HepG2 (cell line): ENCODE data around the gene ZNF451. TPM values are rescaled to one million over a fixed set of nuclear protein-coding genes. Genes with fewer than 3 reads are reported as not detected.

Source experiments
- ADNP ChIP-seq: sonication (generic); formaldehyde crosslinking; IDR thresholded peaks from 2 replicates; pipeline ENCODE4 v1.4.0; 2020; ENCODE audit warnings: missing genetic modification reagents
- CEBPB ChIP-seq: IDR thresholded peaks from 2 replicates; pipeline ENCODE4 v1.6.1; 2011; ENCODE audit warnings: low read depth, low read length, improper control_type of control experiment, borderline replicate concordance
- FOXM1 ChIP-seq: sonication (generic); formaldehyde crosslinking; IDR thresholded peaks from 2 replicates; pipeline ENCODE4 v1.5.0; 2020; ENCODE audit warnings: missing genetic modification reagents
- GABPA ChIP-seq, 2 experiments: IDR thresholded peaks; 2 replicates each; pipeline ENCODE4 v1.6.1; 2011 to 2016; ENCODE audit warnings: low read depth in 2 of 2, low read length in 1 of 2, missing biosample characterization in 1 of 2, missing genetic modification characterization in 1 of 2
- GLI4 ChIP-seq: sonication (generic); formaldehyde crosslinking; IDR thresholded peaks from 2 replicates; pipeline ENCODE4 v1.5.1; 2020; ENCODE audit warnings: missing genetic modification reagents, mild to moderate bottlenecking, moderate library complexity, borderline replicate concordance
- HNF4A ChIP-seq: sonication (generic); formaldehyde crosslinking; IDR thresholded peaks from 2 replicates; pipeline ENCODE4 v1.4.0; 2020; ENCODE audit warnings: missing genetic modification reagents
- MTF2 ChIP-seq: sonication (generic); formaldehyde crosslinking; IDR thresholded peaks from 2 replicates; pipeline ENCODE4 v1.5.0; 2020; ENCODE audit warnings: missing genetic modification reagents, borderline replicate concordance
- PHF20 ChIP-seq: sonication (generic); formaldehyde crosslinking; IDR thresholded peaks from 2 replicates; pipeline ENCODE4 v1.5.0; 2020; ENCODE audit warnings: mild to moderate bottlenecking, missing genetic modification reagents
- PHF8 ChIP-seq: sonication (generic); formaldehyde crosslinking; IDR thresholded peaks from 2 replicates; pipeline ENCODE4 v1.5.0; 2020; ENCODE audit warnings: missing genetic modification reagents
- PTBP1 ChIP-seq: fragments of 200-400 bp; formaldehyde crosslinking; IDR thresholded peaks from 2 replicates; pipeline ENCODE4 v1.6.1; 2018; ENCODE audit warnings: low read length, low read depth; ENCODE audit not compliant: poor library complexity, severe bottlenecking
- ZBTB20 ChIP-seq: sonication (generic); formaldehyde crosslinking; IDR thresholded peaks from 2 replicates; pipeline ENCODE4 v1.8.1; 2023; ENCODE audit warnings: missing genetic modification reagents, low read depth, mild to moderate bottlenecking, borderline replicate concordance
- ZNF430 ChIP-seq: sonication (generic); formaldehyde crosslinking; IDR thresholded peaks from 2 replicates; pipeline ENCODE4 v1.9.0; 2021; ENCODE audit warnings: mild to moderate bottlenecking, missing genetic modification reagents
- ZNF468 ChIP-seq: sonication (generic); formaldehyde crosslinking; IDR thresholded peaks from 2 replicates; pipeline ENCODE4 v1.8.0; 2022; ENCODE audit warnings: mild to moderate bottlenecking, moderate library complexity, missing genetic modification reagents
- ZNF749 ChIP-seq: sonication (generic); formaldehyde crosslinking; IDR thresholded peaks from 2 replicates; pipeline ENCODE4 v1.8.0; 2022; ENCODE audit warnings: mild to moderate bottlenecking, missing genetic modification reagents, moderate library complexity, borderline replicate concordance
- ZNF841 ChIP-seq: sonication (generic); formaldehyde crosslinking; IDR thresholded peaks from 2 replicates; pipeline ENCODE4 v1.8.1; 2023; ENCODE audit warnings: missing genetic modification reagents, borderline replicate concordance
- ZSCAN9 ChIP-seq: IDR thresholded peaks from 2 replicates; pipeline ENCODE4 v1.6.1; 2016; ENCODE audit warnings: borderline replicate concordance
- polyA plus RNA-seq, 8 experiments: library from polyadenylated mRNA; depleted of rRNA in 3 of 8; stranded (reverse) in 7 of 8; unstranded in 1 of 8; fragments of >200 nt; fragmentation: Illumina TruSeq in 4 of 8; extraction: Trizol in 4 of 8; gene quantifications; 2 replicates each; pipeline versions ENCODE4 v1.2.1 to v1.2.3, GENCODE V29; 2011 to 2016; ENCODE audit warnings: low read depth in 4 of 8, missing spikeins in 1 of 8, mixed read lengths in 1 of 8; ENCODE audit not compliant: insufficient read depth in 1 of 8
- total RNA-seq, 5 experiments: library from RNA; depleted of rRNA; stranded (reverse); fragments of >200 nt; fragmentation: Illumina TruSeq; extraction: Trizol; gene quantifications; 2 replicates each; pipeline ENCODE4 v1.2.3, GENCODE V29; 2016; ENCODE audit warnings: low read depth in 1 of 5
- TF ChIP-seq, protein P1 (sequence below): sonication (generic); formaldehyde crosslinking; IDR thresholded peaks from 2 replicates; pipeline ENCODE4 v1.9.0; 2021; ENCODE audit warnings: missing genetic modification reagents, borderline replicate concordance
- TF ChIP-seq, protein P2 (sequence below): sonication (generic); formaldehyde crosslinking; IDR thresholded peaks from 2 replicates; pipeline ENCODE4 v1.4.0; 2020; ENCODE audit warnings: missing genetic modification reagents
- TF ChIP-seq, protein P3 (sequence below): sonication (generic); formaldehyde crosslinking; IDR thresholded peaks from 2 replicates; pipeline ENCODE4 v1.9.0; 2022; ENCODE audit warnings: low read depth, missing genetic modification reagents
- TF ChIP-seq, protein P4 (sequence below): sonication (generic); formaldehyde crosslinking; IDR thresholded peaks from 2 replicates; pipeline ENCODE4 v1.8.0; 2023; ENCODE audit warnings: mild to moderate bottlenecking, missing genetic modification reagents

Gene ZNF451
- total and polyA plus RNA-seq, 2 of the 13 experiments (the other 11 are each of a cell fraction or from before 2014, with no cell fraction given): 32.1 to 65.7 TPM

DNA sequence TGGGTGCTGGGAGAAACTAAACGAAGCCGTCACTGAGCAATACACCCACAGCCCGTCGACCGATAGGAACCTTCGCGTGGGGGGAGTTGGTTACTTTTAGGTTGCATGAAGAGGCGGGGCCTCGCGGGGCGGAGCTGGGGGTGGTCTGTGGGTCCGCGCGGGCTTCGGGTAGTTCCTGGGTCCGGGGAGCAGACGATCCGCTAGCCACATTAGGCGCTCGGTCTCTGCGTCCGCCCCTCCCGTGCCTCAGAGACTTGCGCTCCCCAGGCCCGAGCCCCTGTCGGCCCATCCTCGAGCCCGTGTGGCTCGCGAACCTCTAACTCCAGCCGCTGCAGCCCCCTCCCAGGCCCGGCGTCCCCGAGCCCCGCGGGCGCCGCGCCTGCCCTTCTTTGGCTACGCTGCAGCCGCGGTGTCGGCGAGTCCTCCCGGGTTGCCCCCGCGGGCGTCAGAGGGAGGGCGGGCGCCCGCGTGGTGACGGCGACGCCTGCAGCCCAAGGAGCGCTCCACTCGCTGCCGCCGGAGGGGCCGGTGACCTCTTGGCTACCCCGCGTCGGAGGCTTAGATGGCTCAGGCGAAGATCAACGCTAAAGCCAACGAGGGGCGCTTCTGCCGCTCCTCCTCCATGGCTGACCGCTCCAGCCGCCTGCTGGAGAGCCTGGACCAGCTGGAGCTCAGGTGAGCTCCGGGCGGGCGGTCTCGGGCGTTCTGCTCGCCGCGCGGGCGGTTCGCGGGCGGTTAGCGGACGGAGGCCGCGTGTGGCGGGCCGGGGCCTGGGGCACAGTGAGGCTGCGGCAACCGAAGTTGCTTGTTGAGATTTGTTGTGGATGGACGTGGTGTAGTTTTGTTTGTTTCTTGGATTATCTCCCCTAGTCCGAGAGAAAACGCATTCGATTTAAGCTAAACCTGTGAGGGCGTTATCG lies 82.4 kb downstream of the ZNF451 start, which contains the start of gene BAG2 (continued):
- TF ChIP-seq, protein P1, sequence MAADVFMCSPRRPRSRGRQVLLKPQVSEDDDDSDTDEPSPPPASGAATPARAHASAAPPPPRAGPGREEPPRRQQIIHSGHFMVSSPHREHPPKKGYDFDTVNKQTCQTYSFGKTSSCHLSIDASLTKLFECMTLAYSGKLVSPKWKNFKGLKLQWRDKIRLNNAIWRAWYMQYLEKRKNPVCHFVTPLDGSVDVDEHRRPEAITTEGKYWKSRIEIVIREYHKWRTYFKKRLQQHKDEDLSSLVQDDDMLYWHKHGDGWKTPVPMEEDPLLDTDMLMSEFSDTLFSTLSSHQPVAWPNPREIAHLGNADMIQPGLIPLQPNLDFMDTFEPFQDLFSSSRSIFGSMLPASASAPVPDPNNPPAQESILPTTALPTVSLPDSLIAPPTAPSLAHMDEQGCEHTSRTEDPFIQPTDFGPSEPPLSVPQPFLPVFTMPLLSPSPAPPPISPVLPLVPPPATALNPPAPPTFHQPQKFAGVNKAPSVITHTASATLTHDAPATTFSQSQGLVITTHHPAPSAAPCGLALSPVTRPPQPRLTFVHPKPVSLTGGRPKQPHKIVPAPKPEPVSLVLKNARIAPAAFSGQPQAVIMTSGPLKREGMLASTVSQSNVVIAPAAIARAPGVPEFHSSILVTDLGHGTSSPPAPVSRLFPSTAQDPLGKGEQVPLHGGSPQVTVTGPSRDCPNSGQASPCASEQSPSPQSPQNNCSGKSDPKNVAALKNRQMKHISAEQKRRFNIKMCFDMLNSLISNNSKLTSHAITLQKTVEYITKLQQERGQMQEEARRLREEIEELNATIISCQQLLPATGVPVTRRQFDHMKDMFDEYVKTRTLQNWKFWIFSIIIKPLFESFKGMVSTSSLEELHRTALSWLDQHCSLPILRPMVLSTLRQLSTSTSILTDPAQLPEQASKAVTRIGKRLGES (CRISPR knock-in tag): peak; percentile 83
- TF ChIP-seq CEBPB (no peak), ADNP (CRISPR knock-in tag) (0 out of 2 replicates have a peak, but pooled peaks have one; percentile 44), PHF8 (CRISPR knock-in tag) (peak; percentile 91), ZNF468 (CRISPR knock-in tag) (0 out of 2 replicates have a peak, but pooled peaks have one; percentile 57), HNF4A (peak; percentile 36), ZBTB20 (peak; percentile 72), GABPA (IDR thresholded peaks at IDR 0.05; ENCODE audit: low read depth, low read length) (no peak), GABPA (CRISPR knock-in tag; IDR thresholded peaks at IDR 0.05; ENCODE audit: low read depth) (no peak), FOXM1 (CRISPR knock-in tag) (peak; percentile 78), ZNF749 (CRISPR knock-in tag) (peak; percentile 83; the same call in 1 of the 2 replicates), PHF20 (CRISPR knock-in tag) (peak; percentile 59), ZNF430 (peak; percentile 98), PTBP1 (peak; percentile 74), MTF2 (no peak), ZNF841 (peak; percentile 74; the same call in 1 of the 2 replicates), ZSCAN9 (CRISPR knock-in tag) (no peak), GLI4 (CRISPR knock-in tag) (peak; percentile 70; the same call in 1 of the 2 replicates)
- TF ChIP-seq, protein P2, sequence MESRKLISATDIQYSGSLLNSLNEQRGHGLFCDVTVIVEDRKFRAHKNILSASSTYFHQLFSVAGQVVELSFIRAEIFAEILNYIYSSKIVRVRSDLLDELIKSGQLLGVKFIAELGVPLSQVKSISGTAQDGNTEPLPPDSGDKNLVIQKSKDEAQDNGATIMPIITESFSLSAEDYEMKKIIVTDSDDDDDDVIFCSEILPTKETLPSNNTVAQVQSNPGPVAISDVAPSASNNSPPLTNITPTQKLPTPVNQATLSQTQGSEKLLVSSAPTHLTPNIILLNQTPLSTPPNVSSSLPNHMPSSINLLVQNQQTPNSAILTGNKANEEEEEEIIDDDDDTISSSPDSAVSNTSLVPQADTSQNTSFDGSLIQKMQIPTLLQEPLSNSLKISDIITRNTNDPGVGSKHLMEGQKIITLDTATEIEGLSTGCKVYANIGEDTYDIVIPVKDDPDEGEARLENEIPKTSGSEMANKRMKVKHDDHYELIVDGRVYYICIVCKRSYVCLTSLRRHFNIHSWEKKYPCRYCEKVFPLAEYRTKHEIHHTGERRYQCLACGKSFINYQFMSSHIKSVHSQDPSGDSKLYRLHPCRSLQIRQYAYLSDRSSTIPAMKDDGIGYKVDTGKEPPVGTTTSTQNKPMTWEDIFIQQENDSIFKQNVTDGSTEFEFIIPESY (CRISPR knock-in tag): peak; percentile 24; the same call in 1 of the 2 replicates
- TF ChIP-seq, protein P3, sequence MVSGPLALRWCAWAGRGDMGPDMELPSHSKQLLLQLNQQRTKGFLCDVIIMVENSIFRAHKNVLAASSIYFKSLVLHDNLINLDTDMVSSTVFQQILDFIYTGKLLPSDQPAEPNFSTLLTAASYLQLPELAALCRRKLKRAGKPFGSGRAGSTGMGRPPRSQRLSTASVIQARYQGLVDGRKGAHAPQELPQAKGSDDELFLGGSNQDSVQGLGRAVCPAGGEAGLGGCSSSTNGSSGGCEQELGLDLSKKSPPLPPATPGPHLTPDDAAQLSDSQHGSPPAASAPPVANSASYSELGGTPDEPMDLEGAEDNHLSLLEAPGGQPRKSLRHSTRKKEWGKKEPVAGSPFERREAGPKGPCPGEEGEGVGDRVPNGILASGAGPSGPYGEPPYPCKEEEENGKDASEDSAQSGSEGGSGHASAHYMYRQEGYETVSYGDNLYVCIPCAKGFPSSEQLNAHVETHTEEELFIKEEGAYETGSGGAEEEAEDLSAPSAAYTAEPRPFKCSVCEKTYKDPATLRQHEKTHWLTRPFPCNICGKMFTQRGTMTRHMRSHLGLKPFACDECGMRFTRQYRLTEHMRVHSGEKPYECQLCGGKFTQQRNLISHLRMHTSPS (CRISPR knock-in tag): peak; percentile 31; the same call in 1 of the 2 replicates
- TF ChIP-seq, protein P4, sequence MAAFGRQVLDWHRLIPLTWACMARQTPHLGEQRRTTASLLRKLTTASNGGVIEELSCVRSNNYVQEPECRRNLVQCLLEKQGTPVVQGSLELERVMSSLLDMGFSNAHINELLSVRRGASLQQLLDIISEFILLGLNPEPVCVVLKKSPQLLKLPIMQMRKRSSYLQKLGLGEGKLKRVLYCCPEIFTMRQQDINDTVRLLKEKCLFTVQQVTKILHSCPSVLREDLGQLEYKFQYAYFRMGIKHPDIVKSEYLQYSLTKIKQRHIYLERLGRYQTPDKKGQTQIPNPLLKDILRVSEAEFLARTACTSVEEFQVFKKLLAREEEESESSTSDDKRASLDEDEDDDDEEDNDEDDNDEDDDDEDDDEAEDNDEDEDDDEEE: peak; percentile 98
